Erythroblast (primary cell): ENCODE results near the gene MKKS.

Source experiments
- GATA1 ChIP-seq: IDR thresholded peaks from 2 replicates; pipeline ENCODE4 v1.6.1; 2011; ENCODE audit warnings: low read depth, mild to moderate bottlenecking, control low read depth, low read length, moderate library complexity
- POLR2A ChIP-seq: IDR thresholded peaks from 2 replicates; pipeline ENCODE4 v1.6.1; 2011; ENCODE audit warnings: mild to moderate bottlenecking, low read length

GRCh38 chr20:10367943-10368701 is 65.9 kb downstream of the MKKS start:
- no peak for TF ChIP-seq POLR2A
- TF ChIP-seq GATA1 = no peak
